Muscle layer of colon (tissue), 2 donors: ENCODE measurements around the gene MRS2.
"Not testable (repeated sequence)": the region's sequence is repeated elsewhere in the genome, so short reads cannot be mapped to it uniquely, and the experiment has no call there.

Source experiments
- H3K27ac ChIP-seq: one replicate; pipeline ENCODE4 v1.7.0; 2013; ENCODE audit warnings: low read depth, mild to moderate bottlenecking, low read length, moderate library complexity
- H3K27me3 ChIP-seq, 2 donors: one replicate each; pipeline ENCODE4 v1.7.0; 2013; ENCODE audit warnings: low read length in 2 of 2, mild to moderate bottlenecking in 2 of 2; ENCODE audit not compliant: insufficient read depth in 2 of 2, control insufficient read depth in 1 of 2
- H3K36me3 ChIP-seq: one replicate; pipeline ENCODE4 v1.7.0; 2013; ENCODE audit warnings: mild to moderate bottlenecking, low read length; ENCODE audit not compliant: insufficient read depth
- H3K4me1 ChIP-seq: one replicate; pipeline ENCODE4 v1.7.0; 2013; ENCODE audit warnings: mild to moderate bottlenecking, low read length; ENCODE audit not compliant: insufficient read depth
- H3K4me3 ChIP-seq, 2 donors: one replicate each; pipeline ENCODE4 v1.7.0; 2013; ENCODE audit warnings: low read length in 2 of 2, low read depth in 1 of 2, mild to moderate bottlenecking in 1 of 2, moderate library complexity in 1 of 2
- H3K9ac ChIP-seq: one replicate; pipeline ENCODE4 v1.7.0; 2013; ENCODE audit warnings: low read length
- H3K9me3 ChIP-seq: one replicate; pipeline ENCODE4 v1.7.0; 2013; ENCODE audit warnings: mild to moderate bottlenecking, low read length
- donor health status: abdominal sarcoma.
- donor health status: Adenocarcinoma of cecum.

The MRS2 gene

DNA sequence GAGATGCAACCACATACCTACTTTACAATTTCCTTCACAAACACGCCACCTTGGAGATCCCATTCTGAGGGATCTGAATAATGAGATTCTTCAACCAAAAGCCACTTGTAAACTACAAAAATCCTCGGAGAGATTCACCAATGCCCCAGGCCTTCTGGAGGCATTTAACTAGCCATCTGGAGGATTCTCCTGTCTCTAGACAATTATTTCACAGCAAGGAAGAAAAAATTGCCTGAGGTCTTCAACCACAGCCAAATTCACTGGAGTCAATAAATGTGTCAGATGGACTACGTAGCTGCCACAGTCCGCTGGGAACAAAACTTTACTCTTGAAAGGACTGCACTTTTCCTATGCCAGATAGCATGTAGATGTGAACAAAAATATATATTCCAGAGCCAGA lies 25.9 kb upstream of the MRS2 start:
- Histone ChIP-seq H3K4me1 (no peaks in the 10 kb centered on the region), H3K9me3 (no peaks in the 10 kb centered on the region), H3K4me3 (no peak overlapping the region), H3K9ac (no peak overlapping the region), H3K27me3 (no peaks in the 10 kb centered on the region), H3K36me3 (no peaks in the 10 kb centered on the region), H3K27ac (no peak overlapping the region)

GRCh38 chr6:24378473-24379097 lies 24.2 kb upstream of the MRS2 start:
- H3K4me1 ChIP-seq = no peaks in the 10 kb centered on the region
- no peak overlapping the region for H3K4me3 ChIP-seq
- no peaks in the 10 kb centered on the region for H3K27me3 ChIP-seq
- no peak overlapping the region for H3K27ac ChIP-seq
- H3K9me3 ChIP-seq = no peaks in the 10 kb centered on the region
- no peak overlapping the region for H3K9ac ChIP-seq
- H3K36me3 ChIP-seq = no peaks in the 10 kb centered on the region

DNA sequence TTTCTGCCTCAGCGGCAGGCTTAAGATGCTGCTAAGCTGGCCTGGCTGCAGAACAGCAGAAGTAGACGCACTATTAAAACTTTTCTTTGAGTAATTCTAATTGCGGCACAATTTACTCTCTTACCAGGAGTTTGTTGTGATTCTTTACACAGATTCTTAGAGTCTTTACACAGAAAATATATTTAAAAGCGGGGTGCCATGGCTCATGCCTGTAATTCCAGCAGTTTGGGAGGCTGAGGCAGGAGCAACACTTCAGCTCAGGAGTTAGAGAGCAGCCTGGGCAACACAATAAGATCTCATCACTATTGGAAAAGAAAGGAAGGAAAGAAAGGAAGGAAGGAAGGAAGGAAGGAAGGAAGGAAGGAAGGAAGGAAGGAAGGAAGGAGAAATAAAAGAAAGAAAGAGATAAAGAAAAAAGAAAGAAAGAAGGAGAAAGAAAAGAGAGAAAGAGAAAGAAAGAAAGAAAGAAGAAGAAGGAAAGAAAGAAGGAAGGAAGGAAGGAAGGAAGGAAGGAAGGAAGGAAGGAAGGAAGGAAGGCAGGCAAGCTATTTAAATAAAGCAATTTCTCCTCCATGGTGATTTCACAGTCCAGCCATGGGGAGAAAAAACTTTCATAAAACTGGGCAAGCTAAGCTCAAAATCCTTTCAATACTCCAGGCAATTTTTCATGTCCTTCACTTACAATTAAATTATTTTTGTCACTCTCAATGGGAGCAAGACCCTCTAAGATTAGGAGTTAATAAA lies 21.1 kb upstream of the MRS2 start:
- Histone ChIP-seq H3K4me3 (no peak overlapping the region), H3K27ac (no peak overlapping the region), H3K27me3 (no peaks in the 10 kb centered on the region), H3K4me1 (no peaks in the 10 kb centered on the region), H3K9me3 (no peaks in the 10 kb centered on the region), H3K36me3 (no peaks in the 10 kb centered on the region), H3K9ac (no peak overlapping the region)

- no peak overlapping the region for H3K27ac ChIP-seq
- H3K9ac ChIP-seq = no peak overlapping the region
- no peaks in the 10 kb centered on the region for H3K36me3 ChIP-seq
- no peak overlapping the region for H3K4me3 ChIP-seq
- no peaks in the 10 kb centered on the region for H3K4me1 ChIP-seq
- H3K27me3 ChIP-seq = no peaks in the 10 kb centered on the region
- no peaks in the 10 kb centered on the region for H3K9me3 ChIP-seq
Measured at GRCh38 chr6:24382220-24382540, 20.6 kb upstream of the MRS2 start.

- H3K9me3 ChIP-seq, H3K27me3 ChIP-seq, H3K4me1 ChIP-seq, H3K4me3 ChIP-seq, H3K36me3 ChIP-seq, H3K27ac ChIP-seq, H3K9ac ChIP-seq: not testable (repeated sequence)
Measured at GRCh38 chr6:24382891-24383494, 19.7 kb upstream of the MRS2 start.

DNA sequence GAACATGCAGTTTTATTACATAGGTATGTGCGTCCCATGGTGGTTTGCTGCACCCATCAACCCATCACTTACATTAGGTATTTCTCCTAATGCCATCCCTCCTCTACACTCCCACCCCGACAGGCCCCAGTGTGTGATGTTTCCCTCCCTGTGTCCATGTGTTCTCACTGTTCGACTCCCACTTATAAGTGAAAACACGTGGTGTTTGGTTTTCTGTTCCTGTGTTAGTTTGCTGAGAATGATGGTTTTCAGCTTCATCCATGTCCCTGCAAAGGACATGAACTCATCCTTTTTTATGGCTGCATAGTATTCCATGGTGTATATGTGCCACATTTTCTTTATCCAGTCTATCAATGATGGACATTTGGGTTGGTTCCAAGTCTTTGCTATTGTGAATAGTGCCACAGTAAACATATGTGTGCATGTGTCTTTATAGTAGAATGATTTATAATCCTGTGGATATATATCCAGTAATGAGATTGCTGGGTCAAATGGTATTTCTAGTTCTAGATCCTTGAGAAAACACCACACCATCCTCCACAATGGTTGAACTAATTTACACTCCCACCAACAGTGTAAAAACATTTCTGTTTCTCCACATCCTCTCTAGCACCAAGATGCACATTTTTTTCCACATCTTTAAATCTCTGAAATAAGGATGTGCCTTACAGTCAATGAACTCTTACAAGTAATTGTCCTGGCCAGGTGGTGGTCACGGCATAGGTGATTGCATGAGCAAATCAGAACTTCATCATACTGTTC lies 18.2 kb upstream of the MRS2 start:
- not testable (repeated sequence) for H3K9me3 ChIP-seq, H3K27me3 ChIP-seq, H3K4me1 ChIP-seq, H3K27ac ChIP-seq, H3K36me3 ChIP-seq, H3K4me3 ChIP-seq, H3K9ac ChIP-seq

DNA sequence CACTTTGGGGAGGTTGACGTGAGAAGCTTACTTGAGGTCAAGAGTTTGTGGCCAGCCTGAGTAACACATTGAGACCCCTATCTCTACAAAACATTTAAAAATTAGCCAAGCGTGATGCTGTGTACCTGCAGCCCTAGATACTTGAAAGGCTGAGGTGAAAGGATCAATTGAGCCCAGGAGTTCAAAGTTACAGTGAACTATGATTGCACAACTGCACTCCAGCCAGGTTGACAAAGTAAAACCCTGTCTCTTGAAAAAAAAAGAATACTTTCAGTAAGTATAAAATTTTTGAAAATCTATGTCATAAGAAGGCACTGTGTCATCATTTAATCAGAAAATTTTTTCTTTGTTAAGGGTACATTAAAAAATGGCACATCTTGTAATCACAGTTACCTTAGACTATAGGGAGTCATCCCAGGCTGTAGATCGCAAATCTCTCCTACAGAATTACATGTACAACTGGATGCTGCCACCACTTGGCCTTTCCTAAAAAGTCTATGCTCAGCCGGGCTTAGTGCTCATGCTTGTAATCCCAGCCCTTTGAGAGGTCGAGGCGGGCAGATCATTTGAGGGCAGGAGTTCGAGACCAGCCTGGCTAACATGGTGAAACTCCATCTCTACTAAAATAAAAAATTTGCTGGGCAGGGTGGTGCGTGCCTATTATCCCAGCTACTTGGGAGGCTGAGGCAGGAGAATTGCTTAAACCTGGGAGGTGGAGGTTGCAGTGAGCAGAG lies 17.0 kb upstream of the MRS2 start:
- Histone ChIP-seq H3K36me3 (no peaks in the 10 kb centered on the region), H3K4me1 (no peaks in the 10 kb centered on the region), H3K27ac (no peak overlapping the region)

DNA sequence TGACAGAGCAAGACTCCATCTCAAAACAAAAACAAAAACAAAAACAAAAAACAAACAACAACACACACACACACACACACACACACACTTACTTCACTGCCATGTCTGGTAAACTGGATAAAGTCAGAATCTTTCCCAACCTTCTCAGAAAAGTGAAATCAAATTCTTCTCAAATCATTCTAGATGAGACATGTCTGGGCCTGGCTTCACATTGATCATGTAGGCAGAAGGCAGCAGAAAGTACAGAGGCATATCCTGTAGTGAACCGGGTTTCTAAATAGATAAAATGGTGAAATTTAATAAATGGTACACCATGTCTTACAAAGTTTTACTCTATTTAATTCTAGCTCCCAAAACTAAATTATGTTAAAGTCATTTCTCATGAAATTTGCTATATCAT lies 14.9 kb upstream of the MRS2 start:
- Histone ChIP-seq H3K27ac (no peak overlapping the region), H3K9me3 (no peaks in the 10 kb centered on the region)

More for the DNA sequence above, 17.0 kb upstream of the MRS2 start:
- no peaks in the 10 kb centered on the region for H3K9me3 ChIP-seq
- H3K9ac ChIP-seq = no peak overlapping the region
- no peak overlapping the region for H3K4me3 ChIP-seq
- H3K27me3 ChIP-seq = no peaks in the 10 kb centered on the region

GRCh38 chr6:24391208-24391607 lies 11.5 kb upstream of the MRS2 start:
- H3K36me3 ChIP-seq = no peaks in the 10 kb centered on the region
- no peaks in the 10 kb centered on the region for H3K4me1 ChIP-seq
- no peak overlapping the region for H3K4me3 ChIP-seq
- H3K9me3 ChIP-seq = no peaks in the 10 kb centered on the region
- no peaks in the 10 kb centered on the region for H3K27me3 ChIP-seq
- H3K9ac ChIP-seq = no peak overlapping the region
- no peak overlapping the region for H3K27ac ChIP-seq

More for the DNA sequence above, 14.9 kb upstream of the MRS2 start:
- Histone ChIP-seq H3K4me3 (no peak overlapping the region), H3K27me3 (no peaks in the 10 kb centered on the region), H3K4me1 (no peaks in the 10 kb centered on the region), H3K36me3 (no peaks in the 10 kb centered on the region), H3K9ac (no peak overlapping the region)

GRCh38 chr6:24391756-24392405 lies 10.9 kb upstream of the MRS2 start:
- H3K9ac ChIP-seq = no peak overlapping the region
- H3K36me3 ChIP-seq = no peaks in the 10 kb centered on the region
- H3K4me3 ChIP-seq = no peak overlapping the region
- no peaks in the 10 kb centered on the region for H3K9me3 ChIP-seq
- H3K4me1 ChIP-seq = no peaks in the 10 kb centered on the region
- H3K27ac ChIP-seq = no peak overlapping the region
- H3K27me3 ChIP-seq = no peaks in the 10 kb centered on the region
